ENCODE measurements around the gene BEGAIN. TPM values are rescaled to one million over a fixed set of nuclear protein-coding genes. Genes with fewer than 3 reads are reported as not detected.

BEGAIN gene
- total RNA-seq, 1 donor from 2014 or later = 5.1 TPM

GRCh38 chr14:100555436-100556139, 31.6 kb downstream of the BEGAIN start:
- Mint-ChIP-seq H3K4me3 (no peak overlapping the region), H3K4me1 (no peaks in the 10 kb centered on the region), H3K27me3 (ENCODE audit: low read depth) (peaks cover 24% of the 10 kb centered on the region), H3K9me3 (no peaks in the 10 kb centered on the region), H3K36me3 (no peaks in the 10 kb centered on the region), H3K27ac (no peak overlapping the region)
- no peak for TF ChIP-seq CTCF (IDR thresholded peaks at IDR 0.05; ENCODE audit: unreplicated experiment)
- DNase-seq (ENCODE audit: low spot score in 2 of 2, unreplicated experiment in 2 of 2) = no peak

GRCh38 chr14:100554696-100555320, 32.4 kb downstream of the BEGAIN start:
- no peak overlapping the region for H3K4me3 Mint-ChIP-seq
- no peaks in the 10 kb centered on the region for H3K9me3 Mint-ChIP-seq
- H3K27me3 Mint-ChIP-seq (ENCODE audit: low read depth) = peaks cover 24% of the 10 kb centered on the region
- DNase-seq (ENCODE audit: low spot score in 2 of 2, unreplicated experiment in 2 of 2) = no peak
- H3K27ac Mint-ChIP-seq = no peak overlapping the region
- H3K4me1 Mint-ChIP-seq = no peaks in the 10 kb centered on the region
- no peak for TF ChIP-seq CTCF (IDR thresholded peaks at IDR 0.05; ENCODE audit: unreplicated experiment)
- no peaks in the 10 kb centered on the region for H3K36me3 Mint-ChIP-seq

- DNase-seq (ENCODE audit: low spot score in 2 of 2, unreplicated experiment in 2 of 2) = no peak
- no peaks in the 10 kb centered on the region for H3K36me3 Mint-ChIP-seq
- H3K4me1 Mint-ChIP-seq = no peaks in the 10 kb centered on the region
- no peaks in the 10 kb centered on the region for H3K9me3 Mint-ChIP-seq
- H3K27me3 Mint-ChIP-seq (ENCODE audit: low read depth) = peaks cover 24% of the 10 kb centered on the region
- no peak overlapping the region for H3K4me3 Mint-ChIP-seq
- no peak overlapping the region for H3K27ac Mint-ChIP-seq
- no peak for TF ChIP-seq CTCF (IDR thresholded peaks at IDR 0.05; ENCODE audit: unreplicated experiment)
Measured at GRCh38 chr14:100554082-100554677, 33.0 kb downstream of the BEGAIN start.

GRCh38 chr14:100553471-100553870, 33.7 kb downstream of the BEGAIN start:
- Mint-ChIP-seq H3K36me3 (no peaks in the 10 kb centered on the region), H3K9me3 (no peaks in the 10 kb centered on the region), H3K27ac (no peak overlapping the region), H3K27me3 (ENCODE audit: low read depth) (peaks cover 24% of the 10 kb centered on the region), H3K4me3 (no peak overlapping the region), H3K4me1 (no peaks in the 10 kb centered on the region)
- DNase-seq (ENCODE audit: low spot score in 2 of 2, unreplicated experiment in 2 of 2) = no peak
- TF ChIP-seq CTCF (IDR thresholded peaks at IDR 0.05; ENCODE audit: unreplicated experiment) = no peak

GRCh38 chr14:100552524-100553125, 34.6 kb downstream of the BEGAIN start:
- no peak overlapping the region for H3K4me3 Mint-ChIP-seq
- H3K36me3 Mint-ChIP-seq = no peaks in the 10 kb centered on the region
- no peak for TF ChIP-seq CTCF (IDR thresholded peaks at IDR 0.05; ENCODE audit: unreplicated experiment)
- no peaks in the 10 kb centered on the region for H3K4me1 Mint-ChIP-seq
- no peaks in the 10 kb centered on the region for H3K9me3 Mint-ChIP-seq
- no peak overlapping the region for H3K27ac Mint-ChIP-seq
- no peak for DNase-seq (ENCODE audit: low spot score in 2 of 2, unreplicated experiment in 2 of 2)
- H3K27me3 Mint-ChIP-seq (ENCODE audit: low read depth) = peaks cover 16% of the 10 kb centered on the region
